ENCODE measurements around the gene ZNF654. TPM values are rescaled to one million over a fixed set of nuclear protein-coding genes. Genes with fewer than 3 reads are reported as not detected.
A peak's percentile ranks its signal among the peaks of the same experiment; 100 is the strongest.

The ZNF654 gene
- total RNA-seq, 1 experiment from 2014 or later = 5.0 TPM

DNA sequence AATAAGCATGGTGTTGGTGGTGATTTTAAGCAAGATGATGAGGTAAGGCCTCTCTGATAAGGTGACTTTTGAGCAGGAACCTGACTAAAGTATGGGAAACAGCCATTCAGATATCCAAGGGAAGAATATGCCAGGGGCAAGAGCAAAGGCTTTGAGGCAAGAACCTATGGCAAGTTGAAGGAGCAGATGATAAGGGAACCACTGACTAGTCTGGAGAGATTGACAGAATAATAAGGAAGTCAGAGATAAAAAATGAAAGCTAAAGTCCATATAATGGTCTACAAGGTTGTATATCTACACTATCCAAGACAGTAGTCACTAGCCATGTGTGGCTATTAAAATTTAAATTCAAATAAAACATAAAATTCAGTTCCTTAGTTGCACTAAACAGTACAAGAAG is 88.2 kb downstream of the ZNF654 start:
- no peaks in the 10 kb centered on the region for H3K36me3 ChIP-seq (ENCODE audit: low read depth, low read length)
- H3K4me1 ChIP-seq (ENCODE audit: insufficient read depth, low read length) = peaks cover 17% of the 10 kb centered on the region; the same call in 1 of the 2 replicates
- no peak for DNase-seq
- BruUV-seq (replicated peaks) = no TSS peak
- no peaks in the 10 kb centered on the region for H3K9me3 ChIP-seq (ENCODE audit: low read length)
- intact Hi-C loops (cut with micrococcal nuclease) = no loop called here
- H3K9me2 ChIP-seq (replicated peaks; ENCODE audit: low read length) = no peaks in the 10 kb centered on the region
- no peak overlapping the region for H3K9ac ChIP-seq (ENCODE audit: low read length)
- H3K4me2 ChIP-seq (ENCODE audit: low read length) = no peak overlapping the region
- no peak overlapping the region for H3K27ac ChIP-seq (ENCODE audit: low read length)
- no peak overlapping the region for H3K4me3 ChIP-seq (ENCODE audit: low read length)
- ChIA-PET CTCF (no interaction called here), POLR2A (ENCODE audit: unreplicated experiment) (no interaction called here)
- ATAC-seq = no peak
- TF ChIP-seq EZH2 (IDR thresholded peaks at IDR 0.05; ENCODE audit: low read length, unreplicated experiment) = no peak
- no peak for TF ChIP-seq EZH2phosphoT487 (IDR thresholded peaks at IDR 0.05; ENCODE audit: borderline replicate concordance, low read length)
- TF ChIP-seq, protein P1, sequence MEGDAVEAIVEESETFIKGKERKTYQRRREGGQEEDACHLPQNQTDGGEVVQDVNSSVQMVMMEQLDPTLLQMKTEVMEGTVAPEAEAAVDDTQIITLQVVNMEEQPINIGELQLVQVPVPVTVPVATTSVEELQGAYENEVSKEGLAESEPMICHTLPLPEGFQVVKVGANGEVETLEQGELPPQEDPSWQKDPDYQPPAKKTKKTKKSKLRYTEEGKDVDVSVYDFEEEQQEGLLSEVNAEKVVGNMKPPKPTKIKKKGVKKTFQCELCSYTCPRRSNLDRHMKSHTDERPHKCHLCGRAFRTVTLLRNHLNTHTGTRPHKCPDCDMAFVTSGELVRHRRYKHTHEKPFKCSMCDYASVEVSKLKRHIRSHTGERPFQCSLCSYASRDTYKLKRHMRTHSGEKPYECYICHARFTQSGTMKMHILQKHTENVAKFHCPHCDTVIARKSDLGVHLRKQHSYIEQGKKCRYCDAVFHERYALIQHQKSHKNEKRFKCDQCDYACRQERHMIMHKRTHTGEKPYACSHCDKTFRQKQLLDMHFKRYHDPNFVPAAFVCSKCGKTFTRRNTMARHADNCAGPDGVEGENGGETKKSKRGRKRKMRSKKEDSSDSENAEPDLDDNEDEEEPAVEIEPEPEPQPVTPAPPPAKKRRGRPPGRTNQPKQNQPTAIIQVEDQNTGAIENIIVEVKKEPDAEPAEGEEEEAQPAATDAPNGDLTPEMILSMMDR (conservative IDR thresholded peaks at IDR 0.05; ENCODE audit: low read depth, low read length) = no peak
- H3K79me2 ChIP-seq (ENCODE audit: low read length) = peaks cover 55% of the 10 kb centered on the region
- H3F3A ChIP-seq (ENCODE audit: low read length, unreplicated experiment) = no peaks in the 10 kb centered on the region
- no peaks in the 10 kb centered on the region for H3K27me3 ChIP-seq (ENCODE audit: low read length)
- H2AFZ ChIP-seq (ENCODE audit: low read length) = no peak overlapping the region
- no peaks in the 10 kb centered on the region for H4K20me1 ChIP-seq (ENCODE audit: low read length)

- Histone ChIP-seq H3K9ac (ENCODE audit: low read length) (peak overlapping the region; percentile 92), H3K79me2 (ENCODE audit: low read length) (peaks cover 69% of the 10 kb centered on the region), H3K36me3 (ENCODE audit: low read depth, low read length) (peaks cover 5% of the 10 kb centered on the region; the same call in 1 of the 2 replicates), H3K27ac (ENCODE audit: low read length) (peak overlapping the region; percentile 90; the same call in 1 of the 2 replicates), H3K9me3 (ENCODE audit: low read length) (no peaks in the 10 kb centered on the region), H3K4me3 (ENCODE audit: low read length) (peak overlapping the region; percentile 90), H3K4me1 (ENCODE audit: insufficient read depth, low read length) (peaks cover 17% of the 10 kb centered on the region; the same call in 1 of the 2 replicates), H3K27me3 (ENCODE audit: low read length) (no peaks in the 10 kb centered on the region), H3F3A (ENCODE audit: low read length, unreplicated experiment) (no peaks in the 10 kb centered on the region), H3K9me2 (replicated peaks; ENCODE audit: low read length) (no peaks in the 10 kb centered on the region), H4K20me1 (ENCODE audit: low read length) (no peaks in the 10 kb centered on the region), H2AFZ (ENCODE audit: low read length) (peak overlapping the region; percentile 87), H3K4me2 (ENCODE audit: low read length) (peak overlapping the region; percentile 82)
- DNase-seq = no peak
- intact Hi-C loops (cut with micrococcal nuclease) = loop anchor here (1.0 kb wide), 1 partner anchor 89 kb away; the partner anchor contains the start of genes CGGBP1 and ZNF654
- ChIA-PET CTCF (no interaction called here), POLR2A (ENCODE audit: unreplicated experiment) (interaction anchor here (0.6 kb wide), 1 partner anchor 41 kb away, joined by 4 read pairs; no protein-coding TSS in a partner anchor)
- ATAC-seq = no peak
- no TSS peak for BruUV-seq (replicated peaks)
- TF ChIP-seq, protein P1 (conservative IDR thresholded peaks at IDR 0.05; ENCODE audit: low read depth, low read length) = no peak
- TF ChIP-seq EZH2 (IDR thresholded peaks at IDR 0.05; ENCODE audit: low read length, unreplicated experiment) = no peak
- TF ChIP-seq EZH2phosphoT487 (IDR thresholded peaks at IDR 0.05; ENCODE audit: borderline replicate concordance, low read length) = no peak
Measured at GRCh38 chr3:88148651-88149050, 89.6 kb downstream of the ZNF654 start.

GRCh38 chr3:88149101-88149508 is 90.0 kb downstream of the ZNF654 start:
- Histone ChIP-seq H3K36me3 (ENCODE audit: low read depth, low read length) (peaks cover 5% of the 10 kb centered on the region; the same call in 1 of the 2 replicates), H3K27me3 (ENCODE audit: low read length) (no peaks in the 10 kb centered on the region), H3K79me2 (ENCODE audit: low read length) (peaks cover 69% of the 10 kb centered on the region), H3K4me1 (ENCODE audit: insufficient read depth, low read length) (peaks cover 17% of the 10 kb centered on the region; the same call in 1 of the 2 replicates), H2AFZ (ENCODE audit: low read length) (peak overlapping the region; percentile 87), H4K20me1 (ENCODE audit: low read length) (no peaks in the 10 kb centered on the region), H3K9ac (ENCODE audit: low read length) (peak overlapping the region; percentile 92), H3F3A (ENCODE audit: low read length, unreplicated experiment) (no peaks in the 10 kb centered on the region), H3K9me2 (replicated peaks; ENCODE audit: low read length) (no peaks in the 10 kb centered on the region), H3K27ac (ENCODE audit: low read length) (peak overlapping the region; percentile 90), H3K4me3 (ENCODE audit: low read length) (peak overlapping the region; percentile 90), H3K4me2 (ENCODE audit: low read length) (peak overlapping the region; percentile 82), H3K9me3 (ENCODE audit: low read length) (no peaks in the 10 kb centered on the region)
- intact Hi-C loops (cut with micrococcal nuclease) = loop anchor here (1.0 kb wide), 1 partner anchor 90 kb away; the partner anchor contains the start of genes CGGBP1 and ZNF654
- ATAC-seq = peak; percentile 42
- POLR2A ChIA-PET (ENCODE audit: unreplicated experiment) = interaction anchor here (0.6 kb wide), 1 partner anchor 41 kb away, joined by 4 read pairs; no protein-coding TSS in a partner anchor
- no peak for DNase-seq
- TF ChIP-seq EZH2phosphoT487 (IDR thresholded peaks at IDR 0.05; ENCODE audit: borderline replicate concordance, low read length) (no peak), EZH2 (IDR thresholded peaks at IDR 0.05; ENCODE audit: low read length, unreplicated experiment) (no peak)
- TF ChIP-seq, protein P1 (conservative IDR thresholded peaks at IDR 0.05; ENCODE audit: low read depth, low read length) = no peak
- TSS peak; percentile 54 for BruUV-seq (replicated peaks)
- CTCF ChIA-PET = no interaction called here

All from PC-3 (cell line).